Activated naive CD8-positive, alpha-beta T cell treated with anti-CD3 and anti-CD28 coated beads for 36 hours (primary cell): ENCODE data around the gene SV2B. TPM values are rescaled to one million over a fixed set of nuclear protein-coding genes. Genes with fewer than 3 reads are reported as not detected.
A peak's percentile ranks its signal among the peaks of the same experiment; 100 is the strongest.

Source experiments
- DNase-seq: peaks from one replicate; pipeline ENCODE4 v3.0.0; 2021
- H3K27ac Mint-ChIP-seq: one replicate; pipeline ENCODE4 v1.8.0; 2022; ENCODE audit warnings: mild to moderate bottlenecking, moderate library complexity, mixed read lengths
- H3K27me3 Mint-ChIP-seq: one replicate; pipeline ENCODE4 v1.8.0; 2022; ENCODE audit warnings: mild to moderate bottlenecking, mixed read lengths
- H3K36me3 Mint-ChIP-seq: one replicate; pipeline ENCODE4 v1.8.0; 2021; ENCODE audit warnings: mild to moderate bottlenecking, mixed read lengths
- H3K4me1 Mint-ChIP-seq: one replicate; pipeline ENCODE4 v1.8.0; 2021; ENCODE audit warnings: mixed read lengths
- H3K4me3 Mint-ChIP-seq: one replicate; pipeline ENCODE4 v1.8.0; 2022; ENCODE audit warnings: mild to moderate bottlenecking, moderate library complexity, mixed read lengths
- H3K9me3 Mint-ChIP-seq: one replicate; pipeline ENCODE4 v1.8.0; 2022; ENCODE audit warnings: mixed read lengths
- total RNA-seq, 2 experiments: library from RNA; stranded (reverse); gene quantifications; one replicate each; pipeline ENCODE4 v1.2.3, GENCODE V29; 2021

The SV2B gene
- total RNA-seq, 2 experiments from 2014 or later, result 0.06 to 0.08 TPM

- no peak for DNase-seq
- Mint-ChIP-seq H3K27ac (no peak overlapping the region), H3K9me3 (no peaks in the 10 kb centered on the region), H3K27me3 (peaks cover 14% of the 10 kb centered on the region), H3K4me1 (no peaks in the 10 kb centered on the region), H3K4me3 (no peak overlapping the region), H3K36me3 (no peaks in the 10 kb centered on the region)
Observed at GRCh38 chr15:91238644-91239425, 138.8 kb downstream of the SV2B start.

- H3K4me3 Mint-ChIP-seq, result no peak overlapping the region
- no peaks in the 10 kb centered on the region for H3K4me1 Mint-ChIP-seq
- H3K27ac Mint-ChIP-seq, result no peak overlapping the region
- H3K27me3 Mint-ChIP-seq, result peaks cover 7% of the 10 kb centered on the region
- DNase-seq, result no peak
- no peaks in the 10 kb centered on the region for H3K36me3 Mint-ChIP-seq
- no peaks in the 10 kb centered on the region for H3K9me3 Mint-ChIP-seq
Observed at GRCh38 chr15:91243826-91244225, 143.8 kb downstream of the SV2B start.

GRCh38 chr15:91244919-91245318 lies 144.9 kb downstream of the SV2B start:
- DNase-seq, result no peak
- Mint-ChIP-seq H3K4me1 (no peaks in the 10 kb centered on the region), H3K36me3 (no peaks in the 10 kb centered on the region), H3K27me3 (peaks cover 10% of the 10 kb centered on the region), H3K27ac (no peak overlapping the region), H3K9me3 (no peaks in the 10 kb centered on the region), H3K4me3 (no peak overlapping the region)

- Mint-ChIP-seq H3K4me3 (no peak overlapping the region), H3K36me3 (no peaks in the 10 kb centered on the region), H3K27me3 (peaks cover 13% of the 10 kb centered on the region), H3K27ac (no peak overlapping the region), H3K4me1 (no peaks in the 10 kb centered on the region), H3K9me3 (no peaks in the 10 kb centered on the region)
- DNase-seq, result no peak
Observed at GRCh38 chr15:91246998-91247397, 146.9 kb downstream of the SV2B start.

GRCh38 chr15:91249591-91249990 lies 149.5 kb downstream of the SV2B start:
- DNase-seq, result no peak
- no peak overlapping the region for H3K4me3 Mint-ChIP-seq
- H3K27me3 Mint-ChIP-seq, result peaks cover 7% of the 10 kb centered on the region
- H3K36me3 Mint-ChIP-seq, result no peaks in the 10 kb centered on the region
- H3K27ac Mint-ChIP-seq, result no peak overlapping the region
- H3K9me3 Mint-ChIP-seq, result no peaks in the 10 kb centered on the region
- H3K4me1 Mint-ChIP-seq, result peaks cover 6% of the 10 kb centered on the region

- peaks cover 7% of the 10 kb centered on the region for H3K27me3 Mint-ChIP-seq
Observed at GRCh38 chr15:91252322-91252721, 152.3 kb downstream of the SV2B start.

GRCh38 chr15:91252756-91253155 lies 152.7 kb downstream of the SV2B start:
- Mint-ChIP-seq H3K4me1 (peaks cover 6% of the 10 kb centered on the region), H3K27me3 (peaks cover 7% of the 10 kb centered on the region), H3K9me3 (no peaks in the 10 kb centered on the region), H3K4me3 (no peak overlapping the region), H3K27ac (no peak overlapping the region), H3K36me3 (no peaks in the 10 kb centered on the region)
- no peak for DNase-seq

More at GRCh38 chr15:91252322-91252721, 152.3 kb downstream of the SV2B start:
- no peak for DNase-seq
- no peaks in the 10 kb centered on the region for H3K36me3 Mint-ChIP-seq
- H3K4me1 Mint-ChIP-seq, result peaks cover 6% of the 10 kb centered on the region
- no peak overlapping the region for H3K4me3 Mint-ChIP-seq
- H3K9me3 Mint-ChIP-seq, result no peaks in the 10 kb centered on the region
- no peak overlapping the region for H3K27ac Mint-ChIP-seq

GRCh38 chr15:91253605-91254004 lies 153.5 kb downstream of the SV2B start:
- Mint-ChIP-seq H3K27ac (no peak overlapping the region), H3K4me3 (no peak overlapping the region), H3K36me3 (no peaks in the 10 kb centered on the region), H3K4me1 (peaks cover 6% of the 10 kb centered on the region), H3K9me3 (no peaks in the 10 kb centered on the region), H3K27me3 (peaks cover 7% of the 10 kb centered on the region)
- no peak for DNase-seq

- H3K27ac Mint-ChIP-seq, result no peak overlapping the region
- H3K4me1 Mint-ChIP-seq, result peaks cover 6% of the 10 kb centered on the region
- peaks cover 7% of the 10 kb centered on the region for H3K27me3 Mint-ChIP-seq
- H3K9me3 Mint-ChIP-seq, result no peaks in the 10 kb centered on the region
- H3K4me3 Mint-ChIP-seq, result no peak overlapping the region
- no peaks in the 10 kb centered on the region for H3K36me3 Mint-ChIP-seq
- no peak for DNase-seq
Observed at GRCh38 chr15:91254766-91255165, 154.7 kb downstream of the SV2B start.

- no peak overlapping the region for H3K4me3 Mint-ChIP-seq
- H3K9me3 Mint-ChIP-seq, result no peaks in the 10 kb centered on the region
- H3K27me3 Mint-ChIP-seq, result peaks cover 9% of the 10 kb centered on the region
- H3K36me3 Mint-ChIP-seq, result no peaks in the 10 kb centered on the region
- peaks cover 6% of the 10 kb centered on the region for H3K4me1 Mint-ChIP-seq
- H3K27ac Mint-ChIP-seq, result no peak overlapping the region
- no peak for DNase-seq
Observed at GRCh38 chr15:91255670-91256192, 155.7 kb downstream of the SV2B start.

GRCh38 chr15:91257746-91258414 lies 157.8 kb downstream of the SV2B start:
- peaks cover 6% of the 10 kb centered on the region for H3K27me3 Mint-ChIP-seq
- H3K4me3 Mint-ChIP-seq, result no peak overlapping the region
- no peak for DNase-seq
- peaks cover 6% of the 10 kb centered on the region for H3K4me1 Mint-ChIP-seq
- no peaks in the 10 kb centered on the region for H3K9me3 Mint-ChIP-seq
- no peaks in the 10 kb centered on the region for H3K36me3 Mint-ChIP-seq
- H3K27ac Mint-ChIP-seq, result no peak overlapping the region

GRCh38 chr15:91258415-91258759 lies 158.3 kb downstream of the SV2B start:
- no peak overlapping the region for H3K4me3 Mint-ChIP-seq
- no peaks in the 10 kb centered on the region for H3K36me3 Mint-ChIP-seq
- no peak overlapping the region for H3K27ac Mint-ChIP-seq
- DNase-seq, result peak; percentile 7
- H3K4me1 Mint-ChIP-seq, result peaks cover 6% of the 10 kb centered on the region
- no peaks in the 10 kb centered on the region for H3K9me3 Mint-ChIP-seq
- H3K27me3 Mint-ChIP-seq, result peaks cover 6% of the 10 kb centered on the region

GRCh38 chr15:91259077-91259476 lies 159.0 kb downstream of the SV2B start:
- Mint-ChIP-seq H3K4me3 (no peak overlapping the region), H3K27me3 (peaks cover 6% of the 10 kb centered on the region)

GRCh38 chr15:91261345-91261744 lies 161.3 kb downstream of the SV2B start:
- Mint-ChIP-seq H3K9me3 (no peaks in the 10 kb centered on the region), H3K27ac (no peak overlapping the region), H3K4me3 (no peak overlapping the region), H3K36me3 (no peaks in the 10 kb centered on the region), H3K27me3 (peaks cover 6% of the 10 kb centered on the region), H3K4me1 (no peaks in the 10 kb centered on the region)
- DNase-seq, result no peak

More at GRCh38 chr15:91259077-91259476, 159.0 kb downstream of the SV2B start:
- Mint-ChIP-seq H3K27ac (no peak overlapping the region), H3K9me3 (no peaks in the 10 kb centered on the region), H3K4me1 (no peaks in the 10 kb centered on the region), H3K36me3 (no peaks in the 10 kb centered on the region)
- no peak for DNase-seq

GRCh38 chr15:91263632-91264531 lies 163.8 kb downstream of the SV2B start:
- Mint-ChIP-seq H3K27me3 (peaks cover 6% of the 10 kb centered on the region), H3K36me3 (no peaks in the 10 kb centered on the region), H3K4me1 (no peaks in the 10 kb centered on the region), H3K27ac (no peak overlapping the region), H3K4me3 (no peak overlapping the region), H3K9me3 (no peaks in the 10 kb centered on the region)
- no peak for DNase-seq
